ENCODE results near the gene SPAST. TPM values are rescaled to one million over a fixed set of nuclear protein-coding genes. Genes with fewer than 3 reads are reported as not detected.

Gene SPAST
- total and polyA plus RNA-seq, 9 of the 15 experiments (the other 6 are each of a cell fraction or from before 2014, with no cell fraction given), result 7.4 to 37.0 (median 19.0) TPM

- no peak for TF ChIP-seq ZNF407 (IDR thresholded peaks at IDR 0.05; ENCODE audit: low read depth)
- TF ChIP-seq, protein P1, sequence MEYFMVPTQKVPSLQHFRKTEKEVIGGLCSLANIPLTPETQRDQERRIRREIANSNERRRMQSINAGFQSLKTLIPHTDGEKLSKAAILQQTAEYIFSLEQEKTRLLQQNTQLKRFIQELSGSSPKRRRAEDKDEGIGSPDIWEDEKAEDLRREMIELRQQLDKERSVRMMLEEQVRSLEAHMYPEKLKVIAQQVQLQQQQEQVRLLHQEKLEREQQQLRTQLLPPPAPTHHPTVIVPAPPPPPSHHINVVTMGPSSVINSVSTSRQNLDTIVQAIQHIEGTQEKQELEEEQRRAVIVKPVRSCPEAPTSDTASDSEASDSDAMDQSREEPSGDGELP (CRISPR knock-in tag; IDR thresholded peaks at IDR 0.05; ENCODE audit: borderline replicate concordance), result no peak
- no peak for TF ChIP-seq MAFG (tag; conservative IDR thresholded peaks at IDR 0.05)
- no peak for TF ChIP-seq POU5F1 (IDR thresholded peaks at IDR 0.05; ENCODE audit: borderline replicate concordance, low read depth, low read length, partially characterized antibody)
- no peak for TF ChIP-seq ASH1L (IDR thresholded peaks at IDR 0.05; ENCODE audit: borderline replicate concordance, low read depth, partially characterized antibody)
- no peak for TF ChIP-seq SMARCE1 (IDR thresholded peaks at IDR 0.05)
- TF ChIP-seq CAMTA2 (CRISPR knock-in tag; conservative IDR thresholded peaks at IDR 0.05), result no peak
- TF ChIP-seq ZNF551 (CRISPR knock-in tag; IDR thresholded peaks at IDR 0.05), result no peak
- no peak for TF ChIP-seq ATF2 (CRISPR knock-in tag; IDR thresholded peaks at IDR 0.05)
- TF ChIP-seq ZNF212 (CRISPR knock-in tag; IDR thresholded peaks at IDR 0.05), result no peak
- TF ChIP-seq MED1 (CRISPR knock-in tag; IDR thresholded peaks at IDR 0.05; ENCODE audit: borderline replicate concordance), result no peak
Measured at GRCh38 chr2:32161296-32161695, 97.9 kb downstream of the SPAST start (continued).

Data from K562 (cell line).